ENCODE measurements around the gene BAHCC1. TPM values are rescaled to one million over a fixed set of nuclear protein-coding genes. Genes with fewer than 3 reads are reported as not detected.

Gene BAHCC1
- total and polyA plus RNA-seq, 9 of the 15 experiments (the other 6 are each of a cell fraction or from before 2014, with no cell fraction given) = 0.14 to 26.9 (median 5.0) TPM

DNA sequence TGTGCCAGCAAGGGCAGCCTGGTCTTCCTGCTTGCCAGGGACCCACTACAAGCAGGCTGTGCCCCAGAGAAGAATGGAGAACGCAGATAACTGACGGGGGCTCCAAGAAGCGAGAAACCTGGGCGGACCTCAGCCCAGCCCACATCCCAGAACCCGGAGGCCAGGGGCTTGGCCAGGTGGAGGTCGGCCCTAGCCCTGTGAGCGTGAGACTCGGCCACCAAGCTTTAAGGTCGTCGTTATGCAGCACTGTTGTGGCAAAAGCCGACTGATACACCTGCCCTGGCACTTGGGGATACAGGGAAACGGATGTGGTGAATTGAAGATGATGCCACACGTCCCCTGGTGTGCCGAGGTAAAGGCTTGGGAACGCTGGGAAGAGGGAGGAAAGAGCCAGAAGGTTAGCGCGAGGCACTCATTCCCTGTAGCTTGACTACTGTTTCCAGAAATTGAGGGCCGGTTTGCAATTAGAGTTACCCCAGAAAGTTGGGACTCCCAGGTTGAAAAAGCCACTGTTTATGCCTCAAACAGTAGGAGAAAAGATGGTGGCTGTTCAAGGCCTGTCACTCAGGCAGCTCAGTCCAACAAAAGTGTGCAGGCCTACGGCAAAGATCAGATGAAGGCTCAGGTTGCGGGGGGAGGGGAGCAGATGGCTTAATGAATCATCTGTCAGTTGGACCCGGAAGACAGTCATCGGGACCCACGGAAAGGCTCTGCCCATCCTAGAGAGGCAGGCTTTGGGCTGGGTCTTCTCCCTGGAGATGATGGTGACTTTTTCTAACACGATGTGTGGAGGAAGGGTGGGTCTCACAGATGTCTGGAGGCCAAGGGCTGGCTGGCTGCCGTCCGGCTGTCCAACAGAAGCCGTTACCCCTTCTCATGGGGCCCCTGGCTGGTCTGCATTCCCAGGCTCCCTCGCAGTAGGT is 45.6 kb upstream of the BAHCC1 start (continued):
- TF ChIP-seq JUNB (CRISPR knock-in tag; conservative IDR thresholded peaks at IDR 0.05) (no peak), POU5F1 (IDR thresholded peaks at IDR 0.05; ENCODE audit: borderline replicate concordance, low read depth, low read length, partially characterized antibody) (no peak), SMAD2 (IDR thresholded peaks at IDR 0.05; ENCODE audit: low read depth, low read length) (no peak), CHD4 (IDR thresholded peaks at IDR 0.05; ENCODE audit: insufficient read depth, insufficient replicate concordance, low read depth, low read length, poor library complexity, severe bottlenecking) (no peak), JUN (IDR thresholded peaks at IDR 0.05; ENCODE audit: borderline replicate concordance, low read depth, low read length) (peak; percentile 85), JUN (CRISPR knock-in tag; IDR thresholded peaks at IDR 0.05; ENCODE audit: borderline replicate concordance) (peak; percentile 59; the same call in 1 of the 2 replicates), SETDB1 (IDR thresholded peaks at IDR 0.05; ENCODE audit: low read length) (no peak), ZNF695 (CRISPR knock-in tag; IDR thresholded peaks at IDR 0.05) (no peak), ZNF165 (CRISPR knock-in tag; IDR thresholded peaks at IDR 0.05; ENCODE audit: borderline replicate concordance) (no peak), ZSCAN29 (IDR thresholded peaks at IDR 0.05) (no peak), HMG20B (CRISPR knock-in tag; IDR thresholded peaks at IDR 0.05) (no peak), ELF1 (tag; IDR thresholded peaks at IDR 0.05) (peak; percentile 90), ELF2 (CRISPR knock-in tag; IDR thresholded peaks at IDR 0.05) (peak; percentile 74; the same call in 1 of the 2 replicates), ZNF140 (CRISPR knock-in tag; IDR thresholded peaks at IDR 0.05) (no peak), CHCHD3 (CRISPR knock-in tag; IDR thresholded peaks at IDR 0.05) (no peak), KHSRP (IDR thresholded peaks at IDR 0.05) (no peak), HOXB6 (CRISPR knock-in tag; IDR thresholded peaks at IDR 0.05; ENCODE audit: borderline replicate concordance) (no peak), KLF10 (CRISPR knock-in tag; IDR thresholded peaks at IDR 0.05) (no peak)
- TF ChIP-seq, protein P1, sequence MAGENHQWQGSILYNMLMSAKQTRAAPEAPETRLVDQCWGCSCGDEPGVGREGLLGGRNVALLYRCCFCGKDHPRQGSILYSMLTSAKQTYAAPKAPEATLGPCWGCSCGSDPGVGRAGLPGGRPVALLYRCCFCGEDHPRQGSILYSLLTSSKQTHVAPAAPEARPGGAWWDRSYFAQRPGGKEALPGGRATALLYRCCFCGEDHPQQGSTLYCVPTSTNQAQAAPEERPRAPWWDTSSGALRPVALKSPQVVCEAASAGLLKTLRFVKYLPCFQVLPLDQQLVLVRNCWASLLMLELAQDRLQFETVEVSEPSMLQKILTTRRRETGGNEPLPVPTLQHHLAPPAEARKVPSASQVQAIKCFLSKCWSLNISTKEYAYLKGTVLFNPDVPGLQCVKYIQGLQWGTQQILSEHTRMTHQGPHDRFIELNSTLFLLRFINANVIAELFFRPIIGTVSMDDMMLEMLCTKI (IDR thresholded peaks at IDR 0.05; ENCODE audit: partially characterized antibody) = no peak
- TF ChIP-seq, protein P2, sequence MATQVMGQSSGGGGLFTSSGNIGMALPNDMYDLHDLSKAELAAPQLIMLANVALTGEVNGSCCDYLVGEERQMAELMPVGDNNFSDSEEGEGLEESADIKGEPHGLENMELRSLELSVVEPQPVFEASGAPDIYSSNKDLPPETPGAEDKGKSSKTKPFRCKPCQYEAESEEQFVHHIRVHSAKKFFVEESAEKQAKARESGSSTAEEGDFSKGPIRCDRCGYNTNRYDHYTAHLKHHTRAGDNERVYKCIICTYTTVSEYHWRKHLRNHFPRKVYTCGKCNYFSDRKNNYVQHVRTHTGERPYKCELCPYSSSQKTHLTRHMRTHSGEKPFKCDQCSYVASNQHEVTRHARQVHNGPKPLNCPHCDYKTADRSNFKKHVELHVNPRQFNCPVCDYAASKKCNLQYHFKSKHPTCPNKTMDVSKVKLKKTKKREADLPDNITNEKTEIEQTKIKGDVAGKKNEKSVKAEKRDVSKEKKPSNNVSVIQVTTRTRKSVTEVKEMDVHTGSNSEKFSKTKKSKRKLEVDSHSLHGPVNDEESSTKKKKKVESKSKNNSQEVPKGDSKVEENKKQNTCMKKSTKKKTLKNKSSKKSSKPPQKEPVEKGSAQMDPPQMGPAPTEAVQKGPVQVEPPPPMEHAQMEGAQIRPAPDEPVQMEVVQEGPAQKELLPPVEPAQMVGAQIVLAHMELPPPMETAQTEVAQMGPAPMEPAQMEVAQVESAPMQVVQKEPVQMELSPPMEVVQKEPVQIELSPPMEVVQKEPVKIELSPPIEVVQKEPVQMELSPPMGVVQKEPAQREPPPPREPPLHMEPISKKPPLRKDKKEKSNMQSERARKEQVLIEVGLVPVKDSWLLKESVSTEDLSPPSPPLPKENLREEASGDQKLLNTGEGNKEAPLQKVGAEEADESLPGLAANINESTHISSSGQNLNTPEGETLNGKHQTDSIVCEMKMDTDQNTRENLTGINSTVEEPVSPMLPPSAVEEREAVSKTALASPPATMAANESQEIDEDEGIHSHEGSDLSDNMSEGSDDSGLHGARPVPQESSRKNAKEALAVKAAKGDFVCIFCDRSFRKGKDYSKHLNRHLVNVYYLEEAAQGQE (IDR thresholded peaks at IDR 0.05; ENCODE audit: borderline replicate concordance) = no peak
- TF ChIP-seq, protein P2 (CRISPR knock-in tag; IDR thresholded peaks at IDR 0.05; ENCODE audit: low read depth) = no peak
